Smooth muscle cell of trachea (primary cell): Measurements from ENCODE around the gene FBXO34. TPM values are rescaled to one million over a fixed set of nuclear protein-coding genes. Genes with fewer than 3 reads are reported as not detected.

Experiments
- total RNA-seq: library from RNA; depleted of rRNA; stranded (reverse); fragments of >200 nt; gene quantifications from 2 replicates; pipeline ENCODE4 v1.2.1, GENCODE V29; 2014

FBXO34 gene
- 21.1 and 21.7 TPM in 2 replicates for total RNA-seq

GRCh38 chr14:55270832-55271571 lies at the start of gene FBXO34:
FBXO34 (plus strand) TSS chr14:55271421; CDS start chr14:55350391, 78,970 bp downstream.

Other genes with a start within 250 kb of the FBXO34 start
- 6.3 and 18.8 TPM in 2 replicates for gene WDHD1, start 244.3 kb upstream of the FBXO34 start, total RNA-seq
- 13.2 and 15.1 TPM in 2 replicates for gene SOCS4, start 244.2 kb upstream of the FBXO34 start, total RNA-seq
- gene MAPK1IP1L, start 219.8 kb upstream of the FBXO34 start, total RNA-seq: 16.4 and 26.2 TPM in 2 replicates
- 456 and 567 TPM in 2 replicates for gene LGALS3, start 142.2 kb upstream of the FBXO34 start, total RNA-seq
- gene DLGAP5, start 79.8 kb upstream of the FBXO34 start, total RNA-seq: 2.3 and 66.5 TPM in 2 replicates
- 19.1 and 19.4 TPM in 2 replicates for gene ATG14, start 140.4 kb downstream of the FBXO34 start, total RNA-seq
- not detected in 2 replicates for gene TBPL2, start 169.2 kb downstream of the FBXO34 start, total RNA-seq